ENCODE data around the gene DHX57. TPM values are rescaled to one million over a fixed set of nuclear protein-coding genes. Genes with fewer than 3 reads are reported as not detected.
"Not testable (repeated sequence)": the region's sequence is repeated elsewhere in the genome, so short reads cannot be mapped to it uniquely, and the experiment has no call there.

The DHX57 gene
- total RNA-seq, 1 donor from 2014 or later = 20.4 TPM

- TF ChIP-seq CTCF (IDR thresholded peaks at IDR 0.05) = no peak
- Mint-ChIP-seq H3K4me1 (peaks cover 5% of the 10 kb centered on the region), H3K27me3 (no peaks in the 10 kb centered on the region), H3K36me3 (ENCODE audit: low read depth) (peaks cover 13% of the 10 kb centered on the region), H3K27ac (no peak overlapping the region), H3K9me3 (no peaks in the 10 kb centered on the region), H3K4me3 (no peak overlapping the region)
- CTCF ChIA-PET = no interaction called here
- ATAC-seq (ENCODE audit: low read depth) (no peak), DNase-seq (no peak)
- intact Hi-C loops (cut with micrococcal nuclease) = no loop called here
- POLR2A ChIA-PET = interaction anchor here (0.6 kb wide), 2 partner anchors 41 to 470 kb away, joined by 3 to 4 read pairs; no protein-coding TSS in a partner anchor
Measured at GRCh38 chr2:38793511-38793910, 82.2 kb downstream of the DHX57 start.

DNA sequence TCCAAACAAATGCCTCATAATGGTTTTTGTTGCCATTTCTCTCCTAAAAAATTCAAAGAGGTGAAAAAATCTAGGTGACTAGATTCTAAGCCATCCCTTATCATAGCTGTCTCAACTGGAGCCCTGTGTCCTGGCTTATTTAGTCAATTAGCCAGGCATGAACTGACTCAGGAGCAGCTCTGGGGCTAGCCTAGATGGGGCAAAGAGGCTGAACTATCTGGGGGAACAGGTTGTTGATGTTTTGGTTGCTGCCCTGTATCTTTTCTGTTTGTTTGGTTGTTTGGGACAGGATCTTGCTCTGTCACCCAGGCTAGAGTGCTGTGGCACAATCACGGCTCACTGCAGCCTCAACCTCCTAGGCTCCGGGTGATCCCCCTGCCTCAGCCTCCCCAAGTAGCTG lies 83.0 kb downstream of the DHX57 start:
- intact Hi-C loops (cut with micrococcal nuclease) = no loop called here
- POLR2A ChIA-PET = no interaction called here
- peaks cover 5% of the 10 kb centered on the region for H3K4me1 Mint-ChIP-seq
- CTCF ChIA-PET = no interaction called here
- H3K9me3 Mint-ChIP-seq = no peaks in the 10 kb centered on the region
- DNase-seq = no peak
- no peak for ATAC-seq (ENCODE audit: low read depth)
- H3K27ac Mint-ChIP-seq = no peak overlapping the region
- H3K4me3 Mint-ChIP-seq = no peak overlapping the region
- no peaks in the 10 kb centered on the region for H3K27me3 Mint-ChIP-seq
- peaks cover 6% of the 10 kb centered on the region for H3K36me3 Mint-ChIP-seq (ENCODE audit: low read depth)
- no peak for TF ChIP-seq CTCF (IDR thresholded peaks at IDR 0.05)

GRCh38 chr2:38792321-38792720 lies 83.4 kb downstream of the DHX57 start:
- H3K4me3 Mint-ChIP-seq; DNase-seq; CTCF ChIA-PET; ATAC-seq (ENCODE audit: low read depth); H3K27me3 Mint-ChIP-seq; intact Hi-C loops (cut with micrococcal nuclease); H3K9me3 Mint-ChIP-seq; H3K4me1 Mint-ChIP-seq; POLR2A ChIA-PET; H3K27ac Mint-ChIP-seq; H3K36me3 Mint-ChIP-seq (ENCODE audit: low read depth): not testable (repeated sequence)

DNA sequence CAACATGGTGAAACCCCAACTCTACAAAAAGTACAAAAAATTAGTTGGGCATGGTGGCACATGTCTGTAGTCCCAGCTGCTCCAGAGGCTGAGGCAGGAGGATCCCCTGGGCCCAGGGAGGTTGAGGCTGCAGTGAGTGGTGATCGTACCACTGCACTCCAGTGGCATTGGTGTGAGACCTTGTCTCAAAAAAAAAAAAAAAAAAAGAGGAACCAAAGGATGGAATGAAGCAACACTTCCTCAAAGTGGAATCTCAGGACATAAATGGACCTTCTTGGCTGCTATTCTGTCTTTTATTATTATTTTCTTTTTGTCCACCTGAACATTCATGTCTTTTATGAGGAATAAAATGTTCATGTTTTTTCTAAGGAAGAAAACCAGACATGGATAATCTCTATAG lies 84.0 kb downstream of the DHX57 start:
- H3K36me3 Mint-ChIP-seq (ENCODE audit: low read depth) = no peaks in the 10 kb centered on the region
- no peak overlapping the region for H3K4me3 Mint-ChIP-seq
- DNase-seq (no peak), ATAC-seq (ENCODE audit: low read depth) (no peak)
- intact Hi-C loops (cut with micrococcal nuclease) = no loop called here
- no peaks in the 10 kb centered on the region for H3K27me3 Mint-ChIP-seq
- H3K27ac Mint-ChIP-seq = no peak overlapping the region
- POLR2A ChIA-PET = no interaction called here
- peaks cover 5% of the 10 kb centered on the region for H3K4me1 Mint-ChIP-seq
- CTCF ChIA-PET = no interaction called here
- no peaks in the 10 kb centered on the region for H3K9me3 Mint-ChIP-seq
- no peak for TF ChIP-seq CTCF (IDR thresholded peaks at IDR 0.05)

GRCh38 chr2:38789691-38790090 lies 86.0 kb downstream of the DHX57 start:
- no peak for ATAC-seq (ENCODE audit: low read depth)
- H3K27ac Mint-ChIP-seq = no peak overlapping the region
- POLR2A ChIA-PET = interaction anchor here (1.3 kb wide), 1 partner anchor 39 kb away, joined by 6 read pairs; the partner anchor contains the start of gene SRSF7

More at GRCh38 chr2:38789691-38790090, 86.0 kb downstream of the DHX57 start:
- intact Hi-C loops (cut with micrococcal nuclease) = no loop called here
- no peak for TF ChIP-seq CTCF (IDR thresholded peaks at IDR 0.05)
- H3K9me3 Mint-ChIP-seq = no peaks in the 10 kb centered on the region
- H3K4me1 Mint-ChIP-seq = peaks cover 5% of the 10 kb centered on the region
- CTCF ChIA-PET = no interaction called here
- no peaks in the 10 kb centered on the region for H3K27me3 Mint-ChIP-seq
- DNase-seq = no peak
- no peak overlapping the region for H3K4me3 Mint-ChIP-seq
- no peaks in the 10 kb centered on the region for H3K36me3 Mint-ChIP-seq (ENCODE audit: low read depth)

Data from activated B cell treated with CpG ODN at 0.5 μM for 24 hours (primary cell).